GM20431 (cell line): ENCODE data around the gene CNPY2.
"Not testable (repeated sequence)": the region's sequence is repeated elsewhere in the genome, so short reads cannot be mapped to it uniquely, and the experiment has no call there.

ENCODE experiments used
- in situ Hi-C: fragments of 300-500 bp; cut with MseI, MboI; formaldehyde crosslinking; loops from one replicate; pipeline ENCODE4 v1.15.0; 2020; ENCODE audit warnings: low sequenced_read_pairs; ENCODE audit not compliant: unreplicated experiment

CNPY2 gene

GRCh38 chr12:56334490-56334793 is 18.7 kb upstream of the CNPY2 start:
- in situ Hi-C loops = no loop called here

GRCh38 chr12:56333679-56334489 is 18.1 kb upstream of the CNPY2 start, which contains the start of gene PAN2:
Gene PAN2 (minus strand): TSS chr12:56334000. CDS start chr12:56333094, 906 bp downstream.
- in situ Hi-C loops = no loop called here

- in situ Hi-C loops = no loop called here
These were observed 17.4 kb upstream of the CNPY2 start for GRCh38 chr12:56333197-56333678.

GRCh38 chr12:56332512-56333196 is 16.9 kb upstream of the CNPY2 start:
- in situ Hi-C loops = no loop called here

- in situ Hi-C loops = no loop called here
These were observed 15.2 kb upstream of the CNPY2 start for GRCh38 chr12:56330936-56331490.

- in situ Hi-C loops = no loop called here
These were observed 10.7 kb upstream of the CNPY2 start for GRCh38 chr12:56326533-56326932.

GRCh38 chr12:56326126-56326525 is 10.3 kb upstream of the CNPY2 start:
- in situ Hi-C loops = no loop called here

GRCh38 chr12:56324206-56324605 is 8.4 kb upstream of the CNPY2 start:
- in situ Hi-C loops = no loop called here

- in situ Hi-C loops = not testable (repeated sequence)
These were observed 5.8 kb upstream of the CNPY2 start for GRCh38 chr12:56321610-56322009.

GRCh38 chr12:56321027-56321426 is 5.2 kb upstream of the CNPY2 start:
- in situ Hi-C loops = no loop called here

- in situ Hi-C loops = no loop called here
These were observed 1.9 kb upstream of the CNPY2 start for GRCh38 chr12:56317675-56318074.

DNA sequence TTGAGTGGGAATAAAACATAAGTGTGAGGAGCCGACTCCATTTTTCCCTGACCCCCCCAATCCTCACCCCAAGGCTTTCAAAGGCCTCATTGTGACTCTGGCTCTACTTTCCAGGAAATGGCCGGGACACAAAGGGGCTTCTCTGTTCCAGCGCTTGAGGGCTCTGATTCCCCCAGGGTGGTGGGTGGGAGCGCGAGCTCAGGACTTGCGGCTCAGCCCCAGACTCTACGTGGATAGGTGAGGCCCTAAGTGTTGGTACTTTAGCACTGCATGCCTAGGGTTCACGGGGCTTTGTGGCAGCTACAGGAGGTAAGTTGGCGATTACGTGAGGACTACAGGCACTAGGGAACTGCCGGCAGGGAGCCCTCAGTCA is 553 bp downstream of the CNPY2 start:
- in situ Hi-C loops = no loop called here

DNA sequence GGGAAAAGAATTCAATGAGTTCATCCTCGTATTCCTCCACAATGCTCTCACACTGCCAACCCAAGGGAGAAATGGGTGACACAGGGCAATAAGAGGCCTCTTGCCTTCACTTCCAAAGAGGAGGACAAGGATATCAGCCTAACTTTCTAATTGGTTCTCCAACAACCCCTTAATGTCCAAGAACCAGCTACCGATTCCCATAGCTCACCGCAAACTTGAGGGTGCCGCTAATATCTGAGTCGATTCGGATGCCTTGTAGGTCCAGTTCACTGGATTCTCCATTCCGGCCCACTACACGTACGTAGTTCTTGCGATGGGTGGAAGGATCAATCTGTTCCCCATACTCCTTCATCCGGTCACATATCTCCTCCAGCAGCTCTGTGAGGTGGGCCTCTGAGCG is 4.8 kb downstream of the CNPY2 start:
- in situ Hi-C loops = no loop called here

DNA sequence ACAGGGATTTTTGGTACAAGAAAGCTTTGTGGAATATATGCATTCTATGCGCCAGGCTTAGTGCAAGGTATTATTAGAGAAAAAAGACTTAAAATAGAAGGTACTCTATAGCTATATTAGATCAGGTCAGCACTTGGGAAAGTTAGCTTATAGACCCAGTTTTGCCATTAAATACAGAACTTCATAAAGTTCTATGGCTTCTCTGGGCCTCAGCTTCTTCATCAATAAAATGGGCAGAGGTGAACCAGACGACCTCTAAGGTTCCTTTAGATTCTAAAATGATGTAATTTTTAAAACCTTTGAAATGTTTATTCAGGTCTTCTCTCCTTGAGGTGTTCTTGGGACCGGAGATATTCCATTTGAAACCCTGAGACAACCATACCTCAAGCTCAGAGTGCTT is 7.1 kb downstream of the CNPY2 start:
- in situ Hi-C loops = no loop called here

DNA sequence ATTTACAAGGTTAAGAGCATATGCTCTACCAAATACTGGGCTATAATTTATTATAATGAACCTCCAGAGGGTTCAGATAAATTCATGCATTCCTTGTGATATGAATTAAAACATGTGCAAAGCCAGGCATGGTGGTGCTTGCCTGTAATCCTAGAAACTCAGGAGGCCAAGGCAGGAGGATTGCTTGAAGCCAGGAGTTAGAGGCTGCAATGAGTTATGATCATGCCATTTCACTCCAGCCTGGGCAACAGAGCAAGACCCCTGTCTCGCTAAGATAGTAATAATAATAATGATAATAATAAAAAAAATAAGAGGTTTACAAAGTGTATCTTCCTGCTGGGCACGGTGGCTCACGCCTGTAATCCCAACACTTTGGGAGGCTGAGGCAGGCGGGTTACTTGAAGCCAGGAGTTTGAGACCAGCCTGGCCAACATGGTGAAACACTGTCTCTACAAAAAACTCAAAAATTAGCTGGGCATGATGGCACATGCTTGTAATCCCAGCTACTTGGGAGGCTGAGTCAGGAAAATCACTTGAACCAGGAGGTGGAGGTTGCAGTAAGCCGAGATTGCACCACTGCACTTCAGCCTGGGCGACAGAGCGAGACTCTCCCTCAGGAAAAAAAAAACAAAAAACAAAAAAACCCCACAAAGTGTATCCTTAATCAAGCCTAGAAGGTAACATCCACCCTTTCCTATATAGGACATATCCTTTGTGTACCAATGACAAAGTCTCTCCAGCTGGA is 8.4 kb downstream of the CNPY2 start:
- in situ Hi-C loops = no loop called here

DNA sequence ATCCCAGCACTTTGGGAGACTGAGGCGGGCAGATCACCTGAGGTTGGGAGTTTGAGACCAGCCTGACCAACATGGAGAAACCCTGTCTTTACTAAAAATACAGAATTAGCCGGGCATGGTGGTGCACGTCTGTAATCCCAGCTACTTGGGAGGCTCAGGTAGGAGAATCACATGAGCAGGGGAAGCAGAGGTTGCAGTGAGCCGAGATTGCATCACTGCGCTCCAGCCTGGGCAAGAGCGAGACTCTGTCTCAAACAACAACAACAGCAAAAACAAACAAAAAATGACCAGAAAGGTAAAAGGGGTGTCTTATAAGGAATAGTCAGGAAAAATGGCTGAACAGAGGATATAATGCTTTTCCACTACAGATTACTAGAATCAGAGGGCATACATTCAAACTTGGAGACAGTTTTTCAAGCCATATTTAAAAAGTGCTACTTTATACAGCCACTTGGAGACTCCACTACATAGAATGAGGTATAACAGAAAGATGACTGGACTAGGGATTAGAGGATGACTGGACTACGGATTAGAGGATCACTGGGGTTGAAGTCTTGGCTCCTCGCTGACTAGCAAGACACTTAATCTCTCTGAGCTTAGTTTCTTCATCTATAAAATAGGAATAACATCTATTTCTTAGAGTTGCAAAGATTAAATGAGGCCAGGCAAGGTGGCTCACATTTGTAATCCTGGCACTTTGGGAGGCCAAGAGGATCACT is 10.8 kb downstream of the CNPY2 start:
- in situ Hi-C loops = no loop called here

DNA sequence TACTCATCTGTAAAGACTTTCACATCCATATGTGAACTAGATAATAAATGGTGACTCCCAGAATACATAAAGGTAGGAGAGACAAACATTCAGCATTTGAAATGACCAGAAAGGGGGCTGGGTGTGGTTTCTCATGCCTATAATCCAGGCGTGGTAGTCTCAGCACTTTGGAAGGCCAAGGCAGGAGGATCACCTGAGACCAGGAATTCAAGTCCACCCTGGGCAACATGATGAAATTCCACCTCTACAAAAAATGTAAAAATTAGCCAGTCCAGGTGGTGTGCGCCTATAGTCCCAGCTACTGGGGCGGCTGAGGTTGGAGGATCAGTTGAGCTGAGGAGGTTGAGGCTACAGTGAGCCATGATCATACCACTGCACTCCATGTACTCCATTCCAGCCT is 11.5 kb downstream of the CNPY2 start:
- in situ Hi-C loops = no loop called here

- in situ Hi-C loops = no loop called here
These were observed 14.9 kb downstream of the CNPY2 start for GRCh38 chr12:56300644-56301464.
